Measurements from ENCODE around the gene RIN2. TPM values are rescaled to one million over a fixed set of nuclear protein-coding genes. Genes with fewer than 3 reads are reported as not detected.

Gene RIN2
- total and polyA plus RNA-seq, 9 of the 15 experiments (the other 6 are each of a cell fraction or from before 2014, with no cell fraction given), result 0.09 TPM; not detected in 8

- DNase-seq (ENCODE audit: extremely low read depth in 1 of 4, low spot score in 3 of 4) (peak; percentile 29 to 52 (median 32)), FAIRE-seq (peak; percentile 46), ATAC-seq (peak; percentile 80)
- H3K36me3 ChIP-seq (ENCODE audit: control insufficient read depth, insufficient read depth, low read length), result no peaks in the 10 kb centered on the region
- H3K9me1 ChIP-seq (ENCODE audit: control insufficient read depth, insufficient read depth, low read length), result no peaks in the 10 kb centered on the region
- in situ Hi-C loops (cut with MboI), result no loop called here
- H3K79me2 ChIP-seq (ENCODE audit: control insufficient read depth, insufficient read depth, low read length), result no peaks in the 10 kb centered on the region
- no peak overlapping the region for H2AFZ ChIP-seq (ENCODE audit: low read depth, low read length)
- H3K9ac ChIP-seq (ENCODE audit: insufficient read depth in 1 of 2, low read depth in 2 of 2, low read length in 2 of 2), result no peak overlapping the region
- BruUV-seq (replicated peaks), result no TSS peak
- ChIA-PET POLR2A (no interaction called here), CTCF (ENCODE audit: low intra/inter-chr PET ratio) (no interaction called here)
- H3K27me3 ChIP-seq (ENCODE audit: control insufficient read depth in 2 of 2, insufficient read depth in 2 of 2, low read length in 2 of 2), result no peaks in the 10 kb centered on the region; a peak in 1 of 5 replicates
- 1% methylated on average over 7 of the region's 11 CpGs for WGBS (ENCODE audit: insufficient coverage, low coverage, missing lambda C conversion rate)
- no peak overlapping the region for H3K4me3 ChIP-seq
- intact Hi-C loops (cut with micrococcal nuclease), result loop anchor here (2.0 to 10.0 kb wide), 2 partner anchors 90 to 210 kb away; no protein-coding TSS in a partner anchor
- H3K4me1 ChIP-seq (replicated peaks in 1 of 2; ENCODE audit: control insufficient read depth in 2 of 2, insufficient read depth in 2 of 2, low read length in 2 of 2), result no peaks in the 10 kb centered on the region
- H3K4me2 ChIP-seq (ENCODE audit: insufficient read depth, low read length), result no peak overlapping the region
- no peak overlapping the region for H3K27ac ChIP-seq (ENCODE audit: extremely low read depth, low read depth, low read length)
- no peaks in the 10 kb centered on the region for H4K20me1 ChIP-seq (replicated peaks; ENCODE audit: control insufficient read depth, insufficient read depth, low read length)
- no peaks in the 10 kb centered on the region for H3K9me3 ChIP-seq (replicated peaks; ENCODE audit: control insufficient read depth, insufficient read depth, low read depth, low read length)
- TF ChIP-seq CTCF (IDR thresholded peaks at IDR 0.05 in 2 of 3, conservative IDR thresholded peaks at IDR 0.05 in 1 of 3; ENCODE audit: insufficient read depth in 2 of 3, low read depth in 1 of 3, low read length in 3 of 3) (peak; percentile 47 to 61 (median 56)), ZKSCAN3 (CRISPR knock-in tag; IDR thresholded peaks at IDR 0.05) (no peak), GATA2 (CRISPR knock-in tag; IDR thresholded peaks at IDR 0.05) (no peak), EGR1 (conservative IDR thresholded peaks at IDR 0.05) (peak; percentile 75), REST (IDR thresholded peaks at IDR 0.05; ENCODE audit: borderline replicate concordance) (peak; percentile 32; the same call in 1 of the 2 replicates), REST (CRISPR knock-in tag; IDR thresholded peaks at IDR 0.05; ENCODE audit: low read depth) (no peak), BACH1 (tag; IDR thresholded peaks at IDR 0.05) (no peak), FOXK1 (CRISPR knock-in tag; IDR thresholded peaks at IDR 0.05; ENCODE audit: borderline replicate concordance) (no peak), EZH2 (IDR thresholded peaks at IDR 0.05; ENCODE audit: borderline replicate concordance, low read depth, low read length) (no peak), U2AF2 (optimal IDR thresholded peaks at IDR 0.05; ENCODE audit: low read depth, low read length) (no peak), ZFX (CRISPR knock-in tag; IDR thresholded peaks at IDR 0.05) (no peak), ESRRB (CRISPR knock-in tag; IDR thresholded peaks at IDR 0.05; ENCODE audit: borderline replicate concordance) (no peak), TCF3 (CRISPR knock-in tag; IDR thresholded peaks at IDR 0.05) (no peak)
Measured at GRCh38 chr20:19784511-19785172, 26.6 kb downstream of the RIN2 start.
